ENCODE measurements around the gene APOBEC3H.

Gene APOBEC3H

GRCh38 chr22:39115977-39116621, 19.1 kb downstream of the APOBEC3H start:
- Histone ChIP-seq H3K4me1 (no peaks in the 10 kb centered on the region), H3K27ac (no peak overlapping the region), H3K4me3 (no peak overlapping the region), H3K9me3 (no peaks in the 10 kb centered on the region), H3K36me3 (no peaks in the 10 kb centered on the region), H3K27me3 (peaks cover 0 to 14% of the 10 kb centered on the region in 2 donors)
- DNase-seq = no peak
- no peak for TF ChIP-seq CTCF (IDR thresholded peaks at IDR 0.05)
- intact Hi-C loops (cut with DNase I; ENCODE audit: low total_unique reads) = no loop called here

GRCh38 chr22:39117585-39118191, 20.6 kb downstream of the APOBEC3H start:
- H3K4me1 ChIP-seq = no peaks in the 10 kb centered on the region
- DNase-seq = no peak
- H3K4me3 ChIP-seq = no peak overlapping the region
- no peak for TF ChIP-seq CTCF (IDR thresholded peaks at IDR 0.05)
- intact Hi-C loops (cut with DNase I; ENCODE audit: low total_unique reads) = no loop called here
- H3K36me3 ChIP-seq = no peaks in the 10 kb centered on the region
- peaks cover 0 to 14% of the 10 kb centered on the region in 2 donors for H3K27me3 ChIP-seq
- H3K9me3 ChIP-seq = no peaks in the 10 kb centered on the region
- H3K27ac ChIP-seq = no peak overlapping the region

GRCh38 chr22:39120983-39121382, 23.9 kb downstream of the APOBEC3H start:
- H3K4me3 ChIP-seq = no peak overlapping the region
- no peak overlapping the region for H3K27ac ChIP-seq
- intact Hi-C loops (cut with DNase I; ENCODE audit: low total_unique reads) = loop anchor here (5.0 to 10.0 kb wide), 3 partner anchors 114 to 346 kb away; no protein-coding TSS in a partner anchor
- H3K36me3 ChIP-seq = no peaks in the 10 kb centered on the region
- H3K4me1 ChIP-seq = peaks cover 0 to 4% (median 2%) of the 10 kb centered on the region in 4 donors
- DNase-seq = no peak
- no peaks in the 10 kb centered on the region for H3K9me3 ChIP-seq
- no peak for TF ChIP-seq CTCF (IDR thresholded peaks at IDR 0.05)
- H3K27me3 ChIP-seq = peaks cover 0 to 10% of the 10 kb centered on the region in 2 donors

- no peaks in the 10 kb centered on the region for H3K9me3 ChIP-seq
- intact Hi-C loops (cut with DNase I; ENCODE audit: low total_unique reads) = loop anchor here (5.0 to 10.0 kb wide), 3 partner anchors 116 to 348 kb away; no protein-coding TSS in a partner anchor
- TF ChIP-seq CTCF (IDR thresholded peaks at IDR 0.05) = no peak
- no peak overlapping the region for H3K27ac ChIP-seq
- peaks cover 0 to 4% (median 2%) of the 10 kb centered on the region in 4 donors for H3K4me1 ChIP-seq
- DNase-seq = no peak
- H3K27me3 ChIP-seq = peaks cover 0 to 5% of the 10 kb centered on the region in 2 donors
- no peak overlapping the region for H3K4me3 ChIP-seq
- H3K36me3 ChIP-seq = no peaks in the 10 kb centered on the region
These were observed 25.9 kb downstream of the APOBEC3H start for GRCh38 chr22:39122772-39123470.

GRCh38 chr22:39123751-39124581, 26.9 kb downstream of the APOBEC3H start:
- no peak for DNase-seq
- intact Hi-C loops (cut with DNase I; ENCODE audit: low total_unique reads) = loop anchor here (5.0 to 10.0 kb wide), 3 partner anchors 117 to 349 kb away; no protein-coding TSS in a partner anchor

More at GRCh38 chr22:39123751-39124581, 26.9 kb downstream of the APOBEC3H start:
- Histone ChIP-seq H3K36me3 (peaks cover 0 to 4% (median 0%) of the 10 kb centered on the region in 3 donors), H3K4me1 (peaks cover 0 to 4% (median 2%) of the 10 kb centered on the region in 4 donors), H3K4me3 (no peak overlapping the region), H3K27me3 (no peaks in the 10 kb centered on the region), H3K27ac (no peak overlapping the region), H3K9me3 (no peaks in the 10 kb centered on the region)
- TF ChIP-seq CTCF (IDR thresholded peaks at IDR 0.05) = no peak

Measured in tibial artery (tissue), 4 donors.